K562 (cell line): ENCODE data around the gene ZDHHC14. TPM values are rescaled to one million over a fixed set of nuclear protein-coding genes. Genes with fewer than 3 reads are reported as not detected.

Experiments
- ARID1B ChIP-seq: fragments of 450-650 bp; IDR thresholded peaks from 2 replicates; pipeline ENCODE4 v1.6.1; 2016; ENCODE audit warnings: antibody characterized with exemption, mild to moderate bottlenecking, inconsistent platforms
- ARID4B ChIP-seq: sonication (generic); formaldehyde crosslinking; IDR thresholded peaks from 2 replicates; pipeline ENCODE4 v1.8.0; 2022; ENCODE audit warnings: mild to moderate bottlenecking, missing genetic modification reagents
- BRD4 ChIP-seq: fragments of 200-600 bp; sonication (generic); IDR thresholded peaks from 2 replicates; pipeline ENCODE4 v1.6.1; 2017; ENCODE audit warnings: inconsistent platforms
- CBX3 ChIP-seq, 2 experiments: IDR thresholded peaks; 1 replicate in 1 of 2; 2 replicates in 1 of 2; pipeline ENCODE4 v1.6.1; 2012; ENCODE audit warnings: inconsistent platforms in 2 of 2, low read length in 2 of 2, borderline replicate concordance in 1 of 2, control low read depth in 1 of 2
- MTA2 ChIP-seq: fragments of 450-650 bp; IDR thresholded peaks from 2 replicates; pipeline ENCODE4 v1.6.1; 2016; ENCODE audit warnings: low read depth
- RHOXF2B ChIP-seq: fragments of 250-450 bp; sonication (Bioruptor Pico); conservative IDR thresholded peaks from 2 replicates; pipeline ENCODE4 v1.5.1; 2021
- SMAD1 ChIP-seq: fragments of 150-350 bp; IDR thresholded peaks from 2 replicates; pipeline ENCODE4 v1.6.1; 2014; ENCODE audit warnings: low read length, low read depth; ENCODE audit not compliant: partially characterized antibody
- STAT5B ChIP-seq: fragments of 250-450 bp; sonication (Bioruptor Pico); IDR thresholded peaks from 2 replicates; pipeline ENCODE4 v1.8.0; 2021; ENCODE audit warnings: mild to moderate bottlenecking, inconsistent platforms
- U2AF1 ChIP-seq: fragments of 200-400 bp; formaldehyde crosslinking; optimal IDR thresholded peaks from 2 replicates; pipeline ENCODE3; 2017; ENCODE audit warnings: mild to moderate bottlenecking, low read depth, low read length, moderate library complexity
- U2AF2 ChIP-seq: fragments of 200-400 bp; formaldehyde crosslinking; optimal IDR thresholded peaks from 2 replicates; pipeline ENCODE3; 2017; ENCODE audit warnings: low read depth, mild to moderate bottlenecking, low read length
- ZNF3 ChIP-seq: fragments of 250-450 bp; sonication (Bioruptor Pico); IDR thresholded peaks from 2 replicates; pipeline ENCODE4 v1.5.0; 2021; ENCODE audit warnings: mild to moderate bottlenecking, moderate library complexity
- ZNF316 ChIP-seq: fragments of 450-650 bp; IDR thresholded peaks from 2 replicates; pipeline ENCODE4 v1.6.1; 2016
- polyA plus RNA-seq, 8 experiments: library from polyadenylated mRNA; depleted of rRNA in 4 of 8; stranded (reverse) in 5 of 8; unstranded in 3 of 8; fragments of >200 nt; fragmentation: Nextera tagmentation in 2 of 8; fragmentation: Illumina TruSeq in 1 of 8; extraction: Ambion mirVana in 2 of 8; extraction: Trizol in 1 of 8; gene quantifications; 2 replicates each; pipeline versions ENCODE4 v1.2.1 to v1.2.3, GENCODE V29; 2011 to 2014; ENCODE audit warnings: inconsistent platforms in 1 of 8, missing spikeins in 1 of 8
- total RNA-seq, 7 experiments: library from RNA; depleted of rRNA in 6 of 7; stranded (reverse); fragments of >200 nt in 6 of 7; fragmentation: Illumina TruSeq in 2 of 7; extraction: Trizol in 2 of 7; gene quantifications; 2 replicates each; pipeline versions ENCODE4 v1.2.1 to v1.2.3, GENCODE V29; 2011 to 2021; ENCODE audit warnings: low replicate concordance in 1 of 7
- TF ChIP-seq, protein P1 (sequence below): fragments of 450-650 bp; IDR thresholded peaks from 2 replicates; pipeline ENCODE4 v1.6.1; 2016; ENCODE audit warnings: low read depth
- TF ChIP-seq, protein P2 (sequence below): fragments of 250-450 bp; sonication (Bioruptor Pico); IDR thresholded peaks from 2 replicates; pipeline ENCODE4 v1.8.0; 2022; ENCODE audit warnings: moderate library complexity, mild to moderate bottlenecking, inconsistent platforms
- TF ChIP-seq, protein P3 (sequence below): sonication (generic); formaldehyde crosslinking; IDR thresholded peaks from 2 replicates; pipeline ENCODE4 v1.5.0; 2020; ENCODE audit warnings: missing genetic modification reagents

ZDHHC14 gene
- total and polyA plus RNA-seq, 9 of the 15 experiments (the other 6 are each of a cell fraction or from before 2014, with no cell fraction given): 0.92 to 23.1 (median 13.8) TPM

GRCh38 chr6:157392927-157393668 is 12.1 kb downstream of the ZDHHC14 start (continued):
- TF ChIP-seq, protein P1, sequence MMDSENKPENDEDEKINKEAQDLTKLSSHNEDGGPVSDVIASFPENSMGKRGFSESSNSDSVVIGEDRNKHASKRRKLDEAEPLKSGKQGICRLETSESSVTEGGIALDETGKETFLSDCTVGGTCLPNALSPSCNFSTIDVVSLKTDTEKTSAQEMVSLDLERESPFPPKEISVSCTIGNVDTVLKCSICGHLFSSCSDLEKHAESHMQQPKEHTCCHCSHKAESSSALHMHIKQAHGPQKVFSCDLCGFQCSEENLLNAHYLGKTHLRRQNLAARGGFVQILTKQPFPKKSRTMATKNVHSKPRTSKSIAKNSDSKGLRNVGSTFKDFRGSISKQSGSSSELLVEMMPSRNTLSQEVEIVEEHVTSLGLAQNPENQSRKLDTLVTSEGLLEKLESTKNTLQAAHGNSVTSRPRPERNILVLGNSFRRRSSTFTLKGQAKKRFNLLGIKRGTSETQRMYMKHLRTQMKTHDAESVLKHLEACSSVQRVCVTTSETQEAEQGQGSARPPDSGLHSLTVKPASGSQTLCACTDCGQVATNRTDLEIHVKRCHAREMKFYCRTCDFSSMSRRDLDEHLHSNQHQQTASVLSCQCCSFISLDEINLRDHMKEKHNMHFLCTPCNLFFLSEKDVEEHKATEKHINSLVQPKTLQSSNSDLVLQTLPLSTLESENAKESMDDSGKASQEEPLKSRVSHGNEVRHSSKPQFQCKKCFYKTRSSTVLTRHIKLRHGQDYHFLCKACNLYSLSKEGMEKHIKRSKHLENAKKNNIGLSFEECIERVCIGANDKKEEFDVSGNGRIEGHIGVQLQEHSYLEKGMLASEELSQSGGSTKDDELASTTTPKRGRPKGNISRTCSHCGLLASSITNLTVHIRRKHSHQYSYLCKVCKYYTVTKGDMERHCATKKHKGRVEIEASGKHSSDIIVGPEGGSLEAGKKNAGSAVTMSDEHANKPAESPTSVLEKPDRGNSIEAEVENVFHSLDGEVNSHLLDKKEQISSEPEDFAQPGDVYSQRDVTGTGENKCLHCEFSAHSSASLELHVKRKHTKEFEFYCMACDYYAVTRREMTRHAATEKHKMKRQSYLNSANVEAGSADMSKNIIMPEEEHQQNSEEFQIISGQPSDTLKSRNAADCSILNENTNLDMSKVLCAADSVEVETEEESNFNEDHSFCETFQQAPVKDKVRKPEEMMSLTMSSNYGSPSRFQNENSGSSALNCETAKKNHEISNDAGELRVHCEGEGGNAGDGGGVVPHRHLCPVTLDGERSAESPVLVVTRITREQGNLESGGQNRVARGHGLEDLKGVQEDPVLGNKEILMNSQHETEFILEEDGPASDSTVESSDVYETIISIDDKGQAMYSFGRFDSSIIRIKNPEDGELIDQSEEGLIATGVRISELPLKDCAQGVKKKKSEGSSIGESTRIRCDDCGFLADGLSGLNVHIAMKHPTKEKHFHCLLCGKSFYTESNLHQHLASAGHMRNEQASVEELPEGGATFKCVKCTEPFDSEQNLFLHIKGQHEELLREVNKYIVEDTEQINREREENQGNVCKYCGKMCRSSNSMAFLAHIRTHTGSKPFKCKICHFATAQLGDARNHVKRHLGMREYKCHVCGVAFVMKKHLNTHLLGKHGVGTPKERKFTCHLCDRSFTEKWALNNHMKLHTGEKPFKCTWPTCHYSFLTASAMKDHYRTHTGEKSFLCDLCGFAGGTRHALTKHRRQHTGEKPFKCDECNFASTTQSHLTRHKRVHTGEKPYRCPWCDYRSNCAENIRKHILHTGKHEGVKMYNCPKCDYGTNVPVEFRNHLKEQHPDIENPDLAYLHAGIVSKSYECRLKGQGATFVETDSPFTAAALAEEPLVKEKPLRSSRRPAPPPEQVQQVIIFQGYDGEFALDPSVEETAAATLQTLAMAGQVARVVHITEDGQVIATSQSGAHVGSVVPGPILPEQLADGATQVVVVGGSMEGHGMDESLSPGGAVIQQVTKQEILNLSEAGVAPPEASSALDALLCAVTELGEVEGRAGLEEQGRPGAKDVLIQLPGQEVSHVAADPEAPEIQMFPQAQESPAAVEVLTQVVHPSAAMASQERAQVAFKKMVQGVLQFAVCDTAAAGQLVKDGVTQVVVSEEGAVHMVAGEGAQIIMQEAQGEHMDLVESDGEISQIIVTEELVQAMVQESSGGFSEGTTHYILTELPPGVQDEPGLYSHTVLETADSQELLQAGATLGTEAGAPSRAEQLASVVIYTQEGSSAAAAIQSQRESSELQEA: no peak
- TF ChIP-seq MTA2 (peak; percentile 37; the same call in 1 of the 2 replicates), ARID4B (CRISPR knock-in tag) (no peak), STAT5B (CRISPR knock-in tag) (no peak), U2AF2 (no peak), SMAD1 (no peak), CBX3 (IDR thresholded peaks at IDR 0.05; ENCODE audit: borderline replicate concordance in 1 of 2, low read length in 2 of 2) (no peak), ZNF3 (CRISPR knock-in tag) (no peak), U2AF1 (no peak), BRD4 (no peak), ARID1B (peak; percentile 93), RHOXF2B (CRISPR knock-in tag) (no peak), ZNF316 (peak; percentile 86)
- TF ChIP-seq, protein P2, sequence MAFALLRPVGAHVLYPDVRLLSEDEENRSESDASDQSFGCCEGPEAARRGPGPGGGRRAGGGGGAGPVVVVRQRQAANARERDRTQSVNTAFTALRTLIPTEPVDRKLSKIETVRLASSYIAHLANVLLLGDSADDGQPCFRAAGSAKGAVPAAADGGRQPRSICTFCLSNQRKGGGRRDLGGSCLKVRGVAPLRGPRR (CRISPR knock-in tag): no peak
- TF ChIP-seq, protein P3, sequence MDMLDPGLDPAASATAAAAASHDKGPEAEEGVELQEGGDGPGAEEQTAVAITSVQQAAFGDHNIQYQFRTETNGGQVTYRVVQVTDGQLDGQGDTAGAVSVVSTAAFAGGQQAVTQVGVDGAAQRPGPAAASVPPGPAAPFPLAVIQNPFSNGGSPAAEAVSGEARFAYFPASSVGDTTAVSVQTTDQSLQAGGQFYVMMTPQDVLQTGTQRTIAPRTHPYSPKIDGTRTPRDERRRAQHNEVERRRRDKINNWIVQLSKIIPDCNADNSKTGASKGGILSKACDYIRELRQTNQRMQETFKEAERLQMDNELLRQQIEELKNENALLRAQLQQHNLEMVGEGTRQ: no peak
